Esophagus squamous epithelium (tissue), 5 donors: ENCODE data around the gene BPGM. TPM values are rescaled to one million over a fixed set of nuclear protein-coding genes. Genes with fewer than 3 reads are reported as not detected.

Experiments used
- DNase-seq: peaks from one replicate; lab custom pipeline; 2025; lab: John Stamatoyannopoulos, UW
- H3K27ac ChIP-seq, 4 donors: fragments of 200-600 bp; sonication (generic); one replicate each; pipeline ENCODE4 v1.5.1; 2016 to 2019; ENCODE audit warnings: mild to moderate bottlenecking in 1 of 4
- H3K27me3 ChIP-seq, 4 donors: fragments of 200-600 bp; sonication (generic); 1 replicate in 3 of 4; 2 replicates in 1 of 4; pipeline versions ENCODE4 v1.5.1 to v1.6.0; 2017 to 2021; ENCODE audit warnings: antibody characterized with exemption in 1 of 4
- H3K36me3 ChIP-seq, 3 donors: fragments of 200-600 bp; sonication (generic); one replicate each; pipeline ENCODE4 v1.5.1; 2016 to 2019
- H3K4me1 ChIP-seq, 3 donors: fragments of 200-600 bp; sonication (generic); one replicate each; pipeline ENCODE4 v1.5.1; 2017 to 2019
- H3K4me3 ChIP-seq, 4 donors: fragments of 200-600 bp; sonication (generic); 1 replicate in 3 of 4; 2 replicates in 1 of 4; pipeline ENCODE4 v1.5.1; 2016 to 2019; ENCODE audit warnings: mild to moderate bottlenecking in 2 of 4, moderate library complexity in 1 of 4
- H3K9me3 ChIP-seq, 3 donors: fragments of 200-600 bp; sonication (generic); one replicate each; pipeline ENCODE4 v1.5.1; 2016 to 2019
- CTCF ChIP-seq, 6 experiments: fragments of 450-650 bp in 4 of 6; fragments of 200-600 bp in 2 of 6; sonication (generic) in 2 of 6; IDR thresholded peaks; one replicate each; pipeline ENCODE4 v1.5.1; 2016 to 2019; ENCODE audit warnings: antibody characterized with exemption in 6 of 6, mild to moderate bottlenecking in 4 of 6, moderate library complexity in 4 of 6
- POLR2A ChIP-seq, 4 donors: fragments of 450-650 bp; IDR thresholded peaks; one replicate each; pipeline ENCODE4 v1.6.1; 2017; ENCODE audit warnings: antibody characterized with exemption in 4 of 4, mild to moderate bottlenecking in 4 of 4, moderate library complexity in 3 of 4
- WGBS, 2 donors: methylation state at CpG; one replicate each; pipeline ENCODE4 v1.1.5; 2018; 5-methylcytosine and 5-hydroxymethylcytosine counted together
- intact Hi-C: fragments of 100-400 bp; cut with DNase I; formaldehyde crosslinking; loops from one replicate; pipeline ENCODE4 v1.15.0; 2022
- total RNA-seq, 4 donors: library from RNA; depleted of rRNA; stranded (reverse); fragments of >200 nt; gene quantifications; one replicate each; pipeline ENCODE4 v1.1.0, GENCODE V29; 2016
- donor health status: DM: yes; HTN: yes; CAD: no.

Gene BPGM
- total RNA-seq, 4 donors from 2014 or later, result 4.4 to 16.8 (median 11.3) TPM

- TF ChIP-seq CTCF (IDR thresholded peaks at IDR 0.05) (no peak), POLR2A (IDR thresholded peaks at IDR 0.05) (no peak)
- Histone ChIP-seq H3K9me3 (no peaks in the 10 kb centered on the region), H3K27me3 (no peaks in the 10 kb centered on the region), H3K4me1 (peaks cover 0 to 37% (median 24%) of the 10 kb centered on the region in 3 donors), H3K27ac (peak overlapping the region in 2 of 4 donors; percentile 5 to 21), H3K4me3 (no peak overlapping the region), H3K36me3 (no peaks in the 10 kb centered on the region)
- 76 to 92% methylated on average over 2 to 4 of the region's 4 CpGs for WGBS, 2 donors
- intact Hi-C loops, result loop anchor here (10.0 kb wide), 1 partner anchor 262 kb away; no protein-coding TSS in a partner anchor
- no peak for DNase-seq
Measured at GRCh38 chr7:134693256-134693655, 46.6 kb downstream of the BPGM start.

- peak overlapping the region in 1 of 4 donors; percentile 46 for H3K27ac ChIP-seq
- no peaks in the 10 kb centered on the region for H3K27me3 ChIP-seq
- intact Hi-C loops, result loop anchor here (10.0 kb wide), 1 partner anchor 261 kb away; no protein-coding TSS in a partner anchor
- H3K4me1 ChIP-seq, result peaks cover 0 to 38% (median 24%) of the 10 kb centered on the region in 3 donors
- TF ChIP-seq POLR2A (IDR thresholded peaks at IDR 0.05), result no peak
- TF ChIP-seq CTCF (IDR thresholded peaks at IDR 0.05), result peak in 2 of 6 experiments; percentile 4 to 18
- no peaks in the 10 kb centered on the region for H3K9me3 ChIP-seq
- no peaks in the 10 kb centered on the region for H3K36me3 ChIP-seq
- H3K4me3 ChIP-seq, result no peak overlapping the region
- no peak for DNase-seq
- WGBS, 2 donors, result 83 to 90% methylated on average over 5 to 7 of the region's 7 CpGs
Measured at GRCh38 chr7:134694299-134694698, 47.6 kb downstream of the BPGM start.

DNA sequence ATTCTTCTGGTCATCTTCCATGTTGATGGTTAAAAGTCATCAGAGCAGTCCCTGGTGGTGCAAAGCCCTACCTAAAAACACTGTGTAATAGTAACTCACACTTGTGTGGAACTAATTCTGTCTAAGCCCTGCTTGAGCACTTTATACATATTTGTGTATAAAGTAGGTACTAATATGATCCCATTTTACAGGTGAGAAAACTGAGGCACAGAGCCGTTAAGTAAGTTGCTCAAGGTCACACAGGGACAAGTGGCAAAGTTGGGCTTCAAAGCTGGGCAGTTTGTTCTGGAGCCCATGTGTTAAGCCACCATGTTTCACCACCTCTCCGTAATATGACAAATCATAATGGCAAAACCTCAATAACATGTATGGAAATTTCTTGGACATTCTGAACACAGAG is 48.1 kb downstream of the BPGM start:
- H3K9me3 ChIP-seq, result no peaks in the 10 kb centered on the region
- H3K27ac ChIP-seq, result peak overlapping the region; percentile 11 to 62 (median 48)
- H3K36me3 ChIP-seq, result no peaks in the 10 kb centered on the region
- no peak overlapping the region for H3K4me3 ChIP-seq
- WGBS, 2 donors, result 81 to 92% methylated on average over 2 of the region's 2 CpGs
- no peaks in the 10 kb centered on the region for H3K27me3 ChIP-seq
- TF ChIP-seq CTCF (IDR thresholded peaks at IDR 0.05) (no peak), POLR2A (IDR thresholded peaks at IDR 0.05) (no peak)
- intact Hi-C loops, result loop anchor here (10.0 kb wide), 1 partner anchor 260 kb away; no protein-coding TSS in a partner anchor
- peaks cover 0 to 43% (median 24%) of the 10 kb centered on the region in 3 donors for H3K4me1 ChIP-seq
- no peak for DNase-seq

DNA sequence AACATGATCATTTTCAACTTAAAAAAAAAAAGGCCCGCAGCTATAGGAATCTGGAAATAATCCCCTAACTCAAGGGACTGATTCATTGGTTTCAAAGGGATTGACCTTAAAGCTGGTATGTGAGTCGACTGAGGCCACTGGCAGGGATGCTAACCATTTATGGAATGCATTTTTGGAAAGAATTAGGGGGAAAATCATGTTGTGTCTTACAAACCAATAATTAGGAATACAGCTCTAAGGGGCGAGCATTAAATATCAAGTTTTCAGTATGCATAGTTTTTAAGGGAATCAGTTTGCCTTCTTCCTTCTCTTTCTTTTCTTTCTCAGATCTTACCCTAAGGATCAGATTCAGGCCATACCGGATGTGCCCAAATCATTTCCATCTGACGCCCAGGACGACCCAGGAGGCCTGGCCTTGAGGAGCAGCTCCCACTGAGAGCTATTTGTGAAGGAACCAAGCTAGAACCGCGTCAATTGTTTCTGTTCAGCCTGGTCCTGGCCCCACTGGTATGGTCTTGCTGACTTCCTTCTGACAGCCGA is 48.7 kb downstream of the BPGM start:
- H3K4me3 ChIP-seq, result no peak overlapping the region
- whole genome bisulfite sequencing, 2 donors, result 57 to 76% methylated on average over 8 to 9 of the region's 9 CpGs
- H3K9me3 ChIP-seq, result no peaks in the 10 kb centered on the region
- no peaks in the 10 kb centered on the region for H3K36me3 ChIP-seq
- DNase-seq, result no peak
- peak overlapping the region in 3 of 4 donors; percentile 2 to 51 (median 46) for H3K27ac ChIP-seq
- no peaks in the 10 kb centered on the region for H3K27me3 ChIP-seq
- peaks cover 0 to 46% (median 23%) of the 10 kb centered on the region in 3 donors for H3K4me1 ChIP-seq
- intact Hi-C loops, result loop anchor here (10.0 kb wide), 1 partner anchor 259 kb away; no protein-coding TSS in a partner anchor
- TF ChIP-seq POLR2A (IDR thresholded peaks at IDR 0.05) (no peak), CTCF (IDR thresholded peaks at IDR 0.05) (no peak)

GRCh38 chr7:134696261-134696660 is 49.6 kb downstream of the BPGM start:
- Histone ChIP-seq H3K4me1 (peaks cover 0 to 39% (median 14%) of the 10 kb centered on the region in 3 donors), H3K4me3 (no peak overlapping the region), H3K9me3 (no peaks in the 10 kb centered on the region), H3K27ac (peak overlapping the region in 3 of 4 donors; percentile 25 to 55 (median 51)), H3K27me3 (no peaks in the 10 kb centered on the region), H3K36me3 (no peaks in the 10 kb centered on the region)
- no peak for DNase-seq
- intact Hi-C loops, result loop anchor here (10.0 kb wide), 1 partner anchor 259 kb away; no protein-coding TSS in a partner anchor
- TF ChIP-seq POLR2A (IDR thresholded peaks at IDR 0.05), result no peak
- no peak for TF ChIP-seq CTCF (IDR thresholded peaks at IDR 0.05)
- WGBS, 2 donors, result 41 to 61% methylated on average over 3 to 5 of the region's 5 CpGs
